A673 (cell line): ENCODE measurements around the gene HOXB3. TPM values are rescaled to one million over a fixed set of nuclear protein-coding genes. Genes with fewer than 3 reads are reported as not detected.

Experiments used
- BruUV-seq: library from RNA; stranded (reverse); fragments of 400-500 nt; replicated peaks from 2 replicates; lab custom pipeline; 2021; lab: Mats Ljungman, UMichigan
- CTCF ChIA-PET: fragments of 300-600 bp; sonication (Branson Sonifier 250); formaldehyde crosslinking; loops from one replicate; lab custom pipeline; 2022; ENCODE audit warnings: antibody characterized with exemption; lab: Charles Lee
- POLR2A ChIA-PET: fragments of 300-600 bp; sonication (Branson Sonifier 250); formaldehyde crosslinking; loops from one replicate; lab custom pipeline; 2022; ENCODE audit warnings: antibody characterized with exemption; ENCODE audit not compliant: low non-redundant PET; lab: Charles Lee
- DNase-seq: peaks from one replicate; pipeline ENCODE4 v3.0.0-alpha.2; 2015; ENCODE audit warnings: low spot score
- H3K27ac ChIP-seq: fragments of 200-600 bp; sonication (generic); 2 replicates; pipeline ENCODE4 v1.5.1; 2016; ENCODE audit warnings: mixed run types, low read depth, mild to moderate bottlenecking, mixed read lengths, antibody characterized with exemption, low read length; ENCODE audit not compliant: poor library complexity, severe bottlenecking
- H3K27me3 ChIP-seq: fragments of 200-600 bp; sonication (generic); replicated peaks from 2 replicates; pipeline ENCODE4 v1.6.1; 2017; ENCODE audit warnings: mixed run types, low read depth, mild to moderate bottlenecking, mixed read lengths, antibody characterized with exemption, low read length; ENCODE audit not compliant: insufficient read depth, poor library complexity
- H3K36me3 ChIP-seq: fragments of 200-600 bp; sonication (generic); 2 replicates; pipeline ENCODE4 v1.6.1; 2016; ENCODE audit warnings: mixed run types, mild to moderate bottlenecking, mixed read lengths, antibody characterized with exemption, low read length; ENCODE audit not compliant: insufficient read depth, poor library complexity, severe bottlenecking
- H3K4me1 ChIP-seq: fragments of 200-600 bp; sonication (generic); 2 replicates; pipeline ENCODE4 v1.6.1; 2017; ENCODE audit warnings: mixed run types, mild to moderate bottlenecking, mixed read lengths, antibody characterized with exemption, low read length; ENCODE audit not compliant: insufficient read depth, poor library complexity, severe bottlenecking
- H3K4me3 ChIP-seq: fragments of 200-600 bp; sonication (generic); 2 replicates; pipeline ENCODE4 v1.5.1; 2016; ENCODE audit warnings: low read depth, mixed run types, mild to moderate bottlenecking, mixed read lengths, low read length; ENCODE audit not compliant: poor library complexity, severe bottlenecking
- H3K9me3 ChIP-seq: fragments of 200-600 bp; sonication (generic); 2 replicates; pipeline ENCODE4 v1.6.1; 2016; ENCODE audit warnings: mixed run types, low read depth, mild to moderate bottlenecking, mixed read lengths, antibody characterized with exemption, low read length; ENCODE audit not compliant: poor library complexity, severe bottlenecking
- CTCF ChIP-seq: fragments of 300-800, 200-600 bp; sonication (generic); conservative IDR thresholded peaks from 2 replicates; pipeline ENCODE4 v1.5.1; 2017; ENCODE audit warnings: low read depth, mild to moderate bottlenecking, antibody characterized with exemption, low read length, moderate library complexity, mixed read lengths
- EZH2 ChIP-seq: fragments of 200-600 bp; sonication (generic); IDR thresholded peaks from 2 replicates; pipeline ENCODE4 v1.6.1; 2017; ENCODE audit warnings: borderline replicate concordance, low read depth, mild to moderate bottlenecking, mixed read lengths, antibody characterized with exemption, low read length; ENCODE audit not compliant: poor library complexity, severe bottlenecking
- intact Hi-C: fragments of 100-400 bp; cut with micrococcal nuclease; formaldehyde crosslinking; loops from one replicate; pipeline ENCODE4 v1.10.0; 2022; ENCODE audit not compliant: unreplicated experiment
- total RNA-seq: library from RNA; stranded (reverse); gene quantifications from 2 replicates; pipeline ENCODE4 v1.2.3, GENCODE V29; 2021

The HOXB3 gene
- total RNA-seq, 1 experiment from 2014 or later = 40.7 TPM

DNA sequence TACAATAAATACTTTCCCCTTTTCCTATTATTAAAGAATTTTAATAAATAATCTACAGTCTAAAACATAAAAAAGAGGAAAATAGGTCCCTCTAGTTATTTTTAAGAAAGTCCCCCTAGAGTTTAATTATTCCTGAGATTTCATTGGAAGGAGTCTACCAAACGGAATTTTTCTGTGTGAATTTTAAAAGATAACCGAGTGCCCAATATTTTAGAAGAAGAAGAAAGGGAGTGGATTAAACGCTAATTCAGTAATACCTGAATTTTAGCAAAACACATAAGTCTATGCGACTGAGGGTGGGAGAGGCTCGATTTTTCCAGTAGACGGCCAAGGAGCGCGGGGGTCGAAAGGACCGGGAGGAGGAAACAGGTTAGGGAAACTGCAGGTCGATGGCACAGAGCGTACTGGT, 47.3 kb downstream of the HOXB3 start:
- Histone ChIP-seq H3K36me3 (peaks cover 5% of the 10 kb centered on the region), H3K27me3 (no peaks in the 10 kb centered on the region), H3K27ac (peak overlapping the region; percentile 95), H3K9me3 (no peaks in the 10 kb centered on the region), H3K4me3 (peak overlapping the region; percentile 85), H3K4me1 (peaks cover 32% of the 10 kb centered on the region)
- intact Hi-C loops = loop anchor here (2.0 kb wide), 1 partner anchor 34 kb away; no protein-coding TSS in a partner anchor
- no peak for TF ChIP-seq CTCF
- TF ChIP-seq EZH2 = no peak
- BruUV-seq = TSS peak; percentile 61
- POLR2A ChIA-PET = no interaction called here
- no peak for DNase-seq
- CTCF ChIA-PET = no interaction called here

- intact Hi-C loops = loop anchor here (2.0 kb wide), 1 partner anchor 35 kb away; no protein-coding TSS in a partner anchor
- no peak for TF ChIP-seq EZH2
- TF ChIP-seq CTCF = no peak
- H3K27me3 ChIP-seq = no peaks in the 10 kb centered on the region
- peaks cover 5% of the 10 kb centered on the region for H3K36me3 ChIP-seq
- ChIA-PET CTCF (interaction anchor here (0.5 kb wide), 1 partner anchor 52 kb away, joined by 3 read pairs; no protein-coding TSS in a partner anchor), POLR2A (interaction anchor here (0.7 kb wide), 1 partner anchor 167 kb away, joined by 4 read pairs; no protein-coding TSS in a partner anchor)
- TSS peak; percentile 14 for BruUV-seq
- H3K4me3 ChIP-seq = peak overlapping the region; percentile 85
- H3K9me3 ChIP-seq = no peaks in the 10 kb centered on the region
- peaks cover 27% of the 10 kb centered on the region for H3K4me1 ChIP-seq
- H3K27ac ChIP-seq = peak overlapping the region; percentile 95
- no peak for DNase-seq
These were observed 47.9 kb downstream of the HOXB3 start for GRCh38 chr17:48542114-48542656.

DNA sequence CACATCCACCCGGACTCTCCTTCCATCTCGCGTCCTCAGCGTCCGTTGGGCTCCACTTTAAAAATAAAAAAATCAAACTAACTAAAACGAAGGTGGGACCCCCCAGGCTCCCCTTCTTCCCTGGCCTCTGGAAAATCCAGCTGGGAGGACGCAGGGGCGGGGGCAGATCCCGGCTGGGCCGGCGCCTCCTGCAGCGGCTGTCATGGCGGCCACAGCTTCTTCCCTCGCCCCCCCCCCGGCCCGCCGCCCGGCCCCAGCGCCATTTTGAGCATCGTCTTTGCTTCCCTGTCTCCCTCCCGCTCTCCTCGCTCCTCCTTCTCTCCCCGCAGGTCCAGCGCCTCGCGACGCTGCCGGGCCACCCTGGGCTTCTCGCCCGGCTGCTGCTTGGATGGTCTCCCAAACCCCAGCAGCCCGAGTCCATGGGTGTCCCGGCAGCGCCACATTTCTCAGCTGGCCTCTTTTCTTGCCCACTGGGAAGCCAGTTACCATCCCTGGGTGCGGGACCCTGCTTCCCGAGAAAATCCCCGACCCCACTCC, 48.4 kb downstream of the HOXB3 start:
- ChIA-PET POLR2A (interaction anchor here (0.6 to 0.7 kb wide), 3 partner anchors 9 to 302 kb away, joined by 4 to 5 read pairs (median 4); no protein-coding TSS in a partner anchor), CTCF (interaction anchor here (0.5 to 0.6 kb wide), 2 partner anchors 53 to 103 kb away, joined by 3 read pairs; no protein-coding TSS in a partner anchor)
- Histone ChIP-seq H3K4me3 (peak overlapping the region; percentile 85), H3K27me3 (no peaks in the 10 kb centered on the region), H3K9me3 (no peaks in the 10 kb centered on the region), H3K4me1 (peaks cover 23% of the 10 kb centered on the region), H3K36me3 (peaks cover 5% of the 10 kb centered on the region), H3K27ac (peak overlapping the region; percentile 95)
- BruUV-seq = no TSS peak
- intact Hi-C loops = loop anchor here (2.0 kb wide), 1 partner anchor 35 kb away; no protein-coding TSS in a partner anchor
- TF ChIP-seq CTCF = no peak
- TF ChIP-seq EZH2 = no peak
- DNase-seq = peak; percentile 78
